T-helper 1 cell treated with Interleukin-12 subunit alpha and Interleukin-12 subunit beta and Interleukin-4 antibody, amounts not matched to agents 30 μg/mL and 1 μg/mL, for 36 hours (primary cell): Measurements from ENCODE around the gene ARID1B.

Source experiments
- H3K27ac Mint-ChIP-seq: one replicate; pipeline ENCODE4 v1.8.0; 2021; ENCODE audit warnings: mild to moderate bottlenecking, mixed read lengths
- H3K27me3 Mint-ChIP-seq: one replicate; pipeline ENCODE4 v1.8.0; 2021; ENCODE audit warnings: low read depth, mixed read lengths
- H3K36me3 Mint-ChIP-seq: one replicate; pipeline ENCODE4 v1.8.0; 2021; ENCODE audit warnings: low read depth, mixed read lengths
- H3K4me1 Mint-ChIP-seq: one replicate; pipeline ENCODE4 v1.8.0; 2021; ENCODE audit warnings: low read depth, mixed read lengths
- H3K4me3 Mint-ChIP-seq: one replicate; pipeline ENCODE4 v1.8.0; 2021; ENCODE audit warnings: mild to moderate bottlenecking, moderate library complexity, mixed read lengths
- H3K9me3 Mint-ChIP-seq: one replicate; pipeline ENCODE4 v1.8.0; 2021; ENCODE audit warnings: mixed read lengths

ARID1B gene

DNA sequence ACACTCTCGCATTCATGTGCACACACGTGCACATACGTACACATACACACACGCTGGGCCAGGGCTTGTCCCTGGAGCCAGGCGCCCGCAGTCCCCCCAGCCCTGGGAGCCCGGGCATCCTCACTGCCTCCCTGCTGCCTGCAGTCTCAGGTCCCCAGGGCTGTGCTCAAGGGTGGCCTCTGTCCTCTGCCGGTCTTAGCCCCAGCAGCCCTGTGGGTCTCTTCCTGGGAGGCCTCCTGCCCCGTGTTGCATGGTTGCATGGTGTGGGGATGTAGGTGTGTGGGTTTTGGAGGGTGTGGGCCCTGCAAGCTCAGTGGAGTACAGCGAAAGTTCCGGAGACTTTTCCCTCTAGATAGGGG, 444.6 kb downstream of the ARID1B start:
- H3K36me3 Mint-ChIP-seq = no peaks in the 10 kb centered on the region

DNA sequence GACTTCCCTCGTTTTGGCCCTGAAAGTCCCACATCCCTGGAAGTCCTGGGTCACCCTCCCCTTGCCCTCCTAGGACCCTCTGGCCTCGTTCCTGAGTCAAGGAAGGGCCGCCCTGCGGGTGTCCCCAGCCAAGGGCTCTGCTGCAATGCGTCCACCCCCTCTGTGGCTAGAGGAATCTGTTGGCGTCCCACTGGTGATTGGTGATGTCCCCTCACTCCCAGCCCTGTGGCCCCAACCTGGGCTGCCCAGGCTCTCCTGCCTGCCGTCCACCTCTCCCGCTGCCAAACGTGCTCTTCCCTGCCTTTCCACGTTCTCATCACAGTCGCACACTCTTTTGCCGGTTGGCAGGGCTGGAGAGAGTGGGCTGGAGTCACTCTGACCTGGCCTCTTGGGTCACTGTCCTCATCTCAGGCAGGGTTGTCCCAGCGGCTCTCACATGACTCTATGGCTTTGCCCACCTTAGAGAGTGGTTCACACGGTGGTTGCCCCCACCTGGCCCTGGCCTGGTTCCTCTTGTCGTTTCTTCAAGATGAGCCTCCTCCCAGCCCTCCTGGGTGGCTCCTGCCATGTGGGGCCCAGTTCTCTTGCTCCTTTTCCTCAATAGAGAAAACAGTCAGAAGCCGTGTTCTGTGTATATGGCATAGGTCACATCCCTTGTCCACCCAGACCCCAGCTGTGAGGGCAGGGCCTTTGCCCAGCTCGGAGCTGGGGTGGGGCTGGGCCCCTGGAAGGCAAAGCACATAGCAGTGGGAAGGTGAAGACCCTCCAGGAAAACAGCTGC, 445.2 kb downstream of the ARID1B start:
- Mint-ChIP-seq H3K4me1 (peaks cover 27% of the 10 kb centered on the region), H3K36me3 (no peaks in the 10 kb centered on the region), H3K27ac (peak overlapping the region; percentile 16), H3K27me3 (peaks cover 4% of the 10 kb centered on the region), H3K4me3 (no peak overlapping the region), H3K9me3 (no peaks in the 10 kb centered on the region)

More for the DNA sequence above, 444.6 kb downstream of the ARID1B start:
- no peaks in the 10 kb centered on the region for H3K9me3 Mint-ChIP-seq
- peaks cover 22% of the 10 kb centered on the region for H3K4me1 Mint-ChIP-seq
- peak overlapping the region; percentile 71 for H3K27ac Mint-ChIP-seq
- peaks cover 4% of the 10 kb centered on the region for H3K27me3 Mint-ChIP-seq
- peak overlapping the region; percentile 69 for H3K4me3 Mint-ChIP-seq

DNA sequence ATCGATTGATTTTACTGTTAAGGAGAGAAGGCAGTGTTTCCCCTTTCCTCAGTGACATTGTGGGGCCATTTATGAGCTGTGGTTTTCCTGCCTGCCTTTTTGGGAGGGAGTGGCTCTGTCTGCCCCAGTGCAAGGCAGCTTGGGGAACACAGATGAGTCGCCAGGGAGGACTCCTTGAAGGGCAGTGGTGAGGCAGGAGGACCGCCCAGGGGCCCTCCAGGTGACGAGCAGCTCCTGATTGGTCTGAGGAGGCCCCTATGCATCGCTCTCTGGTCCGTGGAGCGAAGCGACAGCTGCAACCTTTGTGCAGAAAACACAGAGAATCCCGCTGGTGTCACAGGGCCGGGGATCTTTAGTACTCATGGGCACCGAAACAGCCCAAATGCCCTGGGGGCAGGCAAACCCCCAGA, 445.8 kb downstream of the ARID1B start:
- peak overlapping the region; percentile 42 for H3K4me3 Mint-ChIP-seq
- peak overlapping the region; percentile 27 for H3K27ac Mint-ChIP-seq

DNA sequence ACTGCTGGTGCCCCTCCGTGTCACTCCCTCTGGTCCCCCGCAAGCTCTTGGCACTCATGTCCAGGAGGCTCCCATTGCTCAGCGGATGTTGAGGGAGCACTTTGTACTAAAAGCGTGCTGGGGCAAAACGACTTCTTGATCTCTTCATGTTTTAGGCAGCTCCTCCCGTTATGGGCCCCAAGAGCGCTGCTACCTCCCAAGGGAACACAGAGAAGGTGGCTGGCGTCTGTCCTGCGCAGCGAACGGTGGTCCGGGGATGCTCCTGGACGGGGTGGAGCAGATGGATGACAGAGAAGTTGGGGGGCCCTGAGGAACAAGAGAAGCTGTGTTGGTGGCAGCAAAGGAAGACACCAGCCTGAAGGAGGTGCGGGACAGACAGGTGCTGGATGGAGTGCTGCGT, 446.3 kb downstream of the ARID1B start:
- no peaks in the 10 kb centered on the region for H3K36me3 Mint-ChIP-seq
- no peaks in the 10 kb centered on the region for H3K9me3 Mint-ChIP-seq
- peaks cover 4% of the 10 kb centered on the region for H3K27me3 Mint-ChIP-seq
- no peak overlapping the region for H3K4me3 Mint-ChIP-seq
- H3K4me1 Mint-ChIP-seq = peaks cover 33% of the 10 kb centered on the region
- H3K27ac Mint-ChIP-seq = no peak overlapping the region

More for the DNA sequence above, 445.8 kb downstream of the ARID1B start:
- H3K9me3 Mint-ChIP-seq = no peaks in the 10 kb centered on the region
- H3K27me3 Mint-ChIP-seq = peaks cover 4% of the 10 kb centered on the region
- H3K36me3 Mint-ChIP-seq = no peaks in the 10 kb centered on the region
- peaks cover 33% of the 10 kb centered on the region for H3K4me1 Mint-ChIP-seq

DNA sequence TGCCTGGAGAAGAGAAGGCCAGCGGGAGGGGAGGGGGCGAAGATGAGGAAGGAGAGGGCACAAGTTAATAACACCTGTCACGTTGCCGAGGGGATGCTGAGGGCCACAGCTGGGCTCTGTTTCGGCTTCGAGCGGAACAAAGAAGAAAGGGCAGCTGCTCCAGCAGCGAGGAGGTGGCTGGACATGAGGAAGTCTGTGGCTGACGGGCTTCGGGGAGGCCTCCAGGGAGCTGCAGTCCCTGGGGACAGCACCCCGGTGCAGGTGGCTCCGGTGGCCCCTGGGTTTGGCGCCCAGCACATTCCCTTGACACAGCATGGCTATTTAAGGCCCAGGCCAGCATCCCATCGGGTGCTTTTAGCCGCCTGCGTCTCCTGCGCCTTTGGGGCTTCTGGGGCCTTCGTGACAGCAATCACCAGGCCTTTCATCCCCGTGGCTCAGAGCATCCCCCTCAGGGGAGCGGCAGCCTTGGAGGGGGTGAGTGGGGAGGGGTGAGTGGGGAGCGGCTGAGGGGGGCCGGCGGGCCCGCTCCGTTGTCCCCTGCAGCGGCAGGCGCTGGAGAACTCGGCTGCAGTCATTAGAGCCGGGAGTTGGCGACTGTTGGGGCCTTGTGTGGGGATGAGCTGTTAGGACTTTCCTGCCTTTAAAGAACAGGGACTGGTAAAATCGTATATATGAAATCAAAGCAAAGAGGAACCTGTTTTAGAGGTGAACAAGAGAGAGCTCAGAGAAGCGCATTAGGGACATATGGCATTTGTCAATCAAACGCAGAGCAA, 447.2 kb downstream of the ARID1B start:
- H3K4me3 Mint-ChIP-seq = no peak overlapping the region
- H3K27me3 Mint-ChIP-seq = peaks cover 4% of the 10 kb centered on the region
- H3K4me1 Mint-ChIP-seq = peaks cover 38% of the 10 kb centered on the region
- H3K36me3 Mint-ChIP-seq = no peaks in the 10 kb centered on the region
- no peaks in the 10 kb centered on the region for H3K9me3 Mint-ChIP-seq
- no peak overlapping the region for H3K27ac Mint-ChIP-seq

DNA sequence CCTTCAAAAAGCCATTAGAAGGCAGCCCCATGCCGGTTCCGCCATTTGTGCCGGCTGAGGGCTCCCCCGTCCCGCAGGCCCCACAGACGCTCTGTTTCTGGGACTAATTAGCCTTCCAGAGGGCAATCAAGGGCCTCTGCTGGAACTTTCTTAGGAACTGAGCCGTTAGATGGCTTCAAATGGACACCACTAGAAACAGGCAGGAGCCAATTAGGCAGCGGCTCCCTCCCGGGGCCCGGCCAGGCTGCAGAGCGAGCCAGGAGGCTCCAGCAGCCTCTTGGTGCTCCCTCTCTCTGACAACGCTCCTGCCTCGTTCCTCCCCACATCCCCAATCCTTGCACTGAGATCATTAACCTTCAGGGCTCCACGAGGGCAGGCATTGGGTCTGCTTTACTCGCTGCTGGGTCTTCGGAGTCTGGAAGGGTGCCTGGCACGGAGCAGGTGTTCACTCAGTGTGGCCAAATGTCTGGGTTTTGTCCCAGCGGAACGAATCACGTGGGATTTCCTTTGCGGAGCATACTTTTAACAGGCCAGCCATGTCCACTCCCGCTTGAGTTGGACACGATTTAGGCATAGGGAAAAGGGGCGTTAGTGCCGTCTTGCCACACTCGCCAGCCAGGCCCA, 447.9 kb downstream of the ARID1B start:
- no peak overlapping the region for H3K27ac Mint-ChIP-seq
- H3K4me3 Mint-ChIP-seq = no peak overlapping the region
- no peaks in the 10 kb centered on the region for H3K36me3 Mint-ChIP-seq
- peaks cover 4% of the 10 kb centered on the region for H3K27me3 Mint-ChIP-seq
- H3K9me3 Mint-ChIP-seq = no peaks in the 10 kb centered on the region
- peaks cover 41% of the 10 kb centered on the region for H3K4me1 Mint-ChIP-seq

DNA sequence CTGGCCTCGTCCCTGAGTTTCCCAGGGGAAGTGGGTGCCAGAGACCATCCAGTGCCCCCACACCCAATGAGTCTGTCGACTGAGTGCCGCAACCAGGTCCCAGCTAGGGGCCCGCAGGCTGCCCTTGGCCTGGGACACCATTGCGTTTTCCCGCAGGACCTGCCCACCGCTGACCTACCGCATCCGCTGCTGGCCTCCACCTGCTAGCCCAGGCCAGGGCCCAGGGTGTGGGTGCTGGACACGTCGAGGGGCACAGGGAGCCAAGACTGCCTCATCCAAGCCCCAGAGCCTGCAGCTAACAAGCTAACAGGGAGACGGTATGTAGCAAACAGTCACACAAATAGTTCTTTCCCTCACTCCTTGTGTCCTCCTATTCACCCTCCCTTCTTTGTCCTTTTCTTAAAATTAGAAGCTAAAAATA, 448.4 kb downstream of the ARID1B start:
- Mint-ChIP-seq H3K4me1 (peaks cover 41% of the 10 kb centered on the region), H3K27me3 (peaks cover 4% of the 10 kb centered on the region), H3K27ac (no peak overlapping the region), H3K9me3 (no peaks in the 10 kb centered on the region), H3K36me3 (no peaks in the 10 kb centered on the region), H3K4me3 (no peak overlapping the region)

DNA sequence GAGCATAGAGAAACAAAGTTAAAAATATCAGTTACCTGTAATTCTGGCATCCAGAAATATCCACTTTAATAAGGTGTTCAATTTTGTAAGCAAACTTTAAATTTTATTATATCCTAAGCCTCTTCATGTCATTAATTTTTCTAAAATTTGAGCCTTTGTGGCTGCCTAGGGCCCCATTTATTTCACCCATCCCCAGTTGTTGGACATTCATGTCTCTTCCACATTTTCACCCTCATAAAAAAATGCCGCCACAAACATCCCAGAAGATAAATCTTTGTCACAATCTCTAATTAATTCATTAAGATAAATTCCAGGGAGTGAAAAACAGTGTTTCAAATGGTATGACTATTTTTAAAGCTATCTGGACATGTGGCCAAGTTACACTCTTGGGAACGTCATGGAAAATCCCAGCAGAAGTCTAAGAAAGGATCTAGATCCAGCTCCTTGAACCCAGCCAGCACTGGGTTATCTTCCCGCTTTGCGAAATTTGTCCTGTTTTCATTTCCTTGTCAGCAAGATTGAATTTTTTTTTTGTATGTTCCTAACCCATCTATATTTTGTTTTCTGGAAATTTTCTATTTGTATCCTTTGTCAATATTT, 448.9 kb downstream of the ARID1B start:
- H3K4me3 Mint-ChIP-seq = no peak overlapping the region
- no peak overlapping the region for H3K27ac Mint-ChIP-seq
- H3K4me1 Mint-ChIP-seq = peaks cover 36% of the 10 kb centered on the region
- no peaks in the 10 kb centered on the region for H3K9me3 Mint-ChIP-seq
- H3K27me3 Mint-ChIP-seq = peaks cover 4% of the 10 kb centered on the region
- H3K36me3 Mint-ChIP-seq = no peaks in the 10 kb centered on the region

DNA sequence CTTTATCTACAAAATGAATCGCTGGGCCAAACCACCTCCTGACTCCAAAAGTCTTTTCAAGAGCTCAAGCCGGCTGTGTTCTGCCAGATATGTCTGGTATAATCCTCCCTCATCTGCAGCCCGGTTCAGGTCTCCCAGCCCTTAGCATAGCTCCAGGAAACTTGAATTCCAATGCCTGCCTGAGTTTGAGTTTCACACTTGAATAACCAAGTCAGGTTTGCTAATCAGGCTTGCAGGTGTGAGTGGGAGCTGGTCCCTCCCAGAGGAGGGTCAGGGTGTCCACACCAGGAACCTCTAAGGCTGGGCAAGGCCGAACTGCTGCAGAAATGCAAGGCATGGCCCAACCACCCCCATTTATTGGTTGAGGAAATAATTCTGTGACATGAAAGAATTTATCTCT, 449.6 kb downstream of the ARID1B start:
- H3K27ac Mint-ChIP-seq = no peak overlapping the region

DNA sequence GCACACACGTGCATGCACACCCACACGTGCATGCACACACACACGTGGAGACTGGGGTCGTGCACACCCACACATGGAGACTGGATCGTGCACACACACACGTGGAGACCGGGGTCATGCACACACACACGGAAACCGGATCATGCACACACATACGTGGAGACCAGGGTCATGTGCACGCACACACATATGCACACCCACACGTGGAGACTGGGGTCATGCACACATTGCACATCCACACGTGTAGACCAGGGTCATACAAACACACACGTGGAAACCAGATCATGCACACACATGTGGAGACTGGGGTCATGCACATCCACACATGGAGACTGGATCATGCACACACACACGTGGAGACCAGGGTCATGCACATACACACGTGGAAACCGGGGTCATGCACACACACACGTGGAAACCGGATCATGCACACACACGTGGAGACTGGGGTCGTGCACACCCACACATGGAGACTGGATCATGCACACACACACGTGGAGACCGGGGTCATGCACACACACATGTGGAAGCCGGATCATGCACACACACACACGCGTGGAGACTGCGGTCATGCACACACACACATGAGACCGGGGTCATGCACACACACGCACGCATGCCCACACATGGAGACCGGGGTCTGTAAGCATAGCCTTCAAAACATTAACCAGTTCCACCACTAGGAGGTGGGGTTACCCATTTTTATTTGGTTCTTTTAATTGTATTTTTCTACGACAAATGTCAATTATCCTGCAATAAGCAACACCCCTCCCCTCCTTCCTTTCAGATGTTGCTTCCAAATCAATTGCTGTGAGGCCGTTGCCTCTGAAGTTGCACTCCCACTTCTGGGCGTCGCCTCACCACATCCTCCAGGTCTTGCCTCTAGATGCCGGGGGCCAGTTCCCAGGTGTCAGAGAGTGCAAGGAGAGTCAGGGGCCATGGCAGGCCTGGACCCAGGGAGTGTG, 450.3 kb downstream of the ARID1B start:
- Mint-ChIP-seq H3K27me3 (peaks cover 4% of the 10 kb centered on the region), H3K9me3 (no peaks in the 10 kb centered on the region), H3K4me1 (peaks cover 29% of the 10 kb centered on the region), H3K36me3 (no peaks in the 10 kb centered on the region), H3K4me3 (peak overlapping the region; percentile 45), H3K27ac (peak overlapping the region; percentile 66)

More for the DNA sequence above, 449.6 kb downstream of the ARID1B start:
- Mint-ChIP-seq H3K27me3 (peaks cover 4% of the 10 kb centered on the region), H3K4me1 (peaks cover 32% of the 10 kb centered on the region), H3K36me3 (no peaks in the 10 kb centered on the region), H3K9me3 (no peaks in the 10 kb centered on the region), H3K4me3 (no peak overlapping the region)

DNA sequence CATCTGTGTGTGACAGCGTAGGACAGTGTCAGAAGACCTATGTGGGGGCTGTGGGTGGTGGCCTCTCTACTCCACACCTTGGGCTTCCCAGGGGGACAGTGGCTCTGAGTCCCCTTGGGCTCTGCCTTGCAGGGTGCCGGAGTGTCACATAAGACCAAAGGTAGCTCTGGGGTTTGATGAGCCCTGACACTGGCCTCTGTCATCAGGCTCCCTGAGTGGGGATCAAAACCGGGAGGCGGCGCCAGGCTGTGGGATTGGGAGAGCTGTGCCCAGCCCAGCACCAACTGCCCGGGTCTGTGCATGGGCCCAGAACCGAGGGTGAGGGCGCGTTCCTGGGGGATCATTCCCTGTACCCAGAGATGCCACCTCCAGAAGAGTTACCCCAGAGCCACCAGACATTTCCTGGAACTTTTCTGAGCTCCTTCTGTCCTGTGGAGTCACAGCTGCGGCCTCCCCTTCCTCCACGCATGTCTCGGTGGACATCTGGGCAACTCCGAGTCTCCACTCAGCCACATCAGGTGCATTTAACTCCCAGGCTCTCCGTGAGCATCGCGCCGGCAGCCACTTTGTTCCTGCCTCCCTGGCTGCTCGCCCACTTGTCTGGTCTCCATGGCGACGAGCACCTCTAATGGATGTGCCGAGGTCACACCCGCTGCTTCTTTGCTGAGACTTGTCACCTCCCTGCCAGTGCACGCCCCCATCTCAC, 451.4 kb downstream of the ARID1B start:
- Mint-ChIP-seq H3K27ac (no peak overlapping the region), H3K9me3 (no peaks in the 10 kb centered on the region), H3K4me1 (peaks cover 21% of the 10 kb centered on the region), H3K27me3 (peaks cover 7% of the 10 kb centered on the region), H3K36me3 (no peaks in the 10 kb centered on the region), H3K4me3 (peak overlapping the region; percentile 11)

DNA sequence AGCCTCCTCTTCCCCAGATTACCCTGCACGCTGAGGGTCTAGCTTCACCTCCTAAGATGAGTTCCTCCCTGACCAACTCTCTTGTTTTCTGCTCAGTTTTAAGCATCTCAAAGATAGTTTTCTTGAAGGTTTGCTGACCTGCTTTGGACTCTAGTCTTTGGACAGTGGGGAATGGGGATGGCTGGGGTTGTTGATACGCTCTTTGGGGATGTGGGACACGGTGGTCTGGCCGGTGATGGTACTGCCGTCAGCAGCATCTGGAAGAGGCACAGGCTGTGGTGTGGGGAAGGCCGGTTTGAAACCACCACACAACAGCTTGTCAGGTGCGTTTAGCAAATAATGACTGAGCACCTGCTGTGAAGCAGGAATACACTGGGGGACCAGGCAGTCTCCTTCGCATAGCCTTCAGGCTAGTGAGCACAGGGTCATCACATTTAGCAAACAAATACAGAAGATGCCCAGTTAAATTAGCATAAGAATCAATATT, 452.0 kb downstream of the ARID1B start:
- Mint-ChIP-seq H3K4me1 (peaks cover 23% of the 10 kb centered on the region), H3K27me3 (peaks cover 13% of the 10 kb centered on the region), H3K27ac (no peak overlapping the region), H3K9me3 (no peaks in the 10 kb centered on the region), H3K4me3 (peak overlapping the region; percentile 11), H3K36me3 (no peaks in the 10 kb centered on the region)

DNA sequence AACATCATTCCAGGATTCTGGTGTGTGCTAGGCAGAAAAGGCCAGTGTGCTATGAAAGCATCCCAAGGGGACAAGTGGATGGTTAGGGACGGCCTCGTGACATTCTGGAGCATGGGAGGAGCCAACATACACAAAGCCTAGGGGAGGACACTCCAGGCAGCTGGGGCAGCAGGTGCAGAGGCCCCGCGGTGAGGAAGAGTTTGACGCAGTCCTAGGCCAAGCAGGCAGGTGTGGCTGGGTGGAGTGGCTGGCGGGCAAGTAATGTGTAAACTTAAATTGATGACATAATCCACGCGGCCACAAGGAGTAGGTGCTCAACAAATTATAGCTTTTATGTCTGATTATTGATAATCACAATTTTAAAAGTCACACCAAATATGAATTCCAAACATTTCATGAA, 452.5 kb downstream of the ARID1B start:
- no peaks in the 10 kb centered on the region for H3K9me3 Mint-ChIP-seq
- no peaks in the 10 kb centered on the region for H3K36me3 Mint-ChIP-seq
- H3K27ac Mint-ChIP-seq = no peak overlapping the region
- no peak overlapping the region for H3K4me3 Mint-ChIP-seq
- peaks cover 24% of the 10 kb centered on the region for H3K4me1 Mint-ChIP-seq
- peaks cover 18% of the 10 kb centered on the region for H3K27me3 Mint-ChIP-seq
